SK-N-SH treated with all-trans-retinoic acid at 6 μM for 48 hours (cell line): ENCODE results near the gene PURB.
A peak's percentile ranks its signal among the peaks of the same experiment; 100 is the strongest.

Experiments
- ATAC-seq: fragments of 200-7000 bp; cut with Tn5 transposase; 3 replicates; pipeline ENCODE4 v1.9.1; 2020; ENCODE audit warnings: mild to moderate bottlenecking, moderate library complexity
- ARNTL ChIP-seq: fragments of 450-650 bp; formaldehyde crosslinking; IDR thresholded peaks from 2 replicates; pipeline ENCODE4 v1.5.0; 2020; ENCODE audit warnings: low read depth, mild to moderate bottlenecking, moderate library complexity, borderline replicate concordance
- BACH2 ChIP-seq: fragments of 250-450 bp; sonication (Bioruptor Pico); IDR thresholded peaks from 2 replicates; pipeline ENCODE4 v1.9.0; 2021; ENCODE audit warnings: mild to moderate bottlenecking, borderline replicate concordance
- ESRRG ChIP-seq: fragments of 250-450 bp; sonication (Bioruptor Pico); IDR thresholded peaks from 2 replicates; pipeline ENCODE4 v1.6.1; 2021; ENCODE audit warnings: mild to moderate bottlenecking
- ISL1 ChIP-seq: fragments of 250-450 bp; sonication (Bioruptor Pico); IDR thresholded peaks from 2 replicates; pipeline ENCODE4 v2.1.2; 2022; ENCODE audit warnings: mild to moderate bottlenecking, moderate library complexity
- OSR1 ChIP-seq: fragments of 250-450 bp; sonication (Bioruptor Pico); IDR thresholded peaks from 2 replicates; pipeline ENCODE4 v1.8.0; 2022; ENCODE audit warnings: moderate library complexity, mild to moderate bottlenecking, inconsistent platforms
- SNAI2 ChIP-seq: fragments of 250-450 bp; sonication (Bioruptor Pico); IDR thresholded peaks from 2 replicates; pipeline ENCODE4 v1.5.0; 2020; ENCODE audit warnings: mild to moderate bottlenecking, moderate library complexity
- TCF4 ChIP-seq: fragments of 250-450 bp; sonication (Bioruptor Pico); IDR thresholded peaks from 2 replicates; pipeline ENCODE4 v1.8.0; 2021; ENCODE audit warnings: mild to moderate bottlenecking, moderate library complexity, borderline replicate concordance
- TOX ChIP-seq: fragments of 250-450 bp; sonication (Bioruptor Pico); IDR thresholded peaks from 2 replicates; pipeline ENCODE4 v1.8.0; 2021; ENCODE audit warnings: mild to moderate bottlenecking, moderate library complexity, borderline replicate concordance
- ZC3H10 ChIP-seq: fragments of 250-450 bp; sonication (Bioruptor Pico); IDR thresholded peaks from 2 replicates; pipeline ENCODE4 v1.5.1; 2021; ENCODE audit warnings: mild to moderate bottlenecking, moderate library complexity
- ZFP3 ChIP-seq: fragments of 250-450 bp; sonication (Bioruptor Pico); IDR thresholded peaks from 2 replicates; pipeline ENCODE4 v1.5.0; 2020; ENCODE audit warnings: mild to moderate bottlenecking, moderate library complexity
- ZFP30 ChIP-seq: fragments of 450-650 bp; formaldehyde crosslinking; IDR thresholded peaks from 2 replicates; pipeline ENCODE4 v1.5.0; 2022; ENCODE audit warnings: mild to moderate bottlenecking, moderate library complexity
- ZNF70 ChIP-seq: fragments of 450-650 bp; formaldehyde crosslinking; IDR thresholded peaks from 2 replicates; pipeline ENCODE4 v1.5.0; 2020; ENCODE audit warnings: mild to moderate bottlenecking, moderate library complexity
- ZNF8 ChIP-seq: fragments of 450-650 bp; formaldehyde crosslinking; IDR thresholded peaks from 2 replicates; pipeline ENCODE4 v1.5.0; 2020; ENCODE audit warnings: mild to moderate bottlenecking, moderate library complexity
- TF ChIP-seq, protein P1 (sequence below): fragments of 250-450 bp; sonication (Bioruptor Pico); IDR thresholded peaks from 2 replicates; pipeline ENCODE4 v1.8.0; 2021; ENCODE audit warnings: low read depth, mild to moderate bottlenecking, moderate library complexity, borderline replicate concordance
- TF ChIP-seq, protein P2 (sequence below): fragments of 250-450 bp; sonication (Bioruptor Pico); IDR thresholded peaks from 2 replicates; pipeline ENCODE4 v1.5.1; 2020; ENCODE audit warnings: low read depth, mild to moderate bottlenecking, moderate library complexity
- TF ChIP-seq, protein P3 (sequence below): fragments of 250-450 bp; sonication (Bioruptor Pico); IDR thresholded peaks from 2 replicates; pipeline ENCODE4 v1.8.0; 2020; ENCODE audit warnings: mild to moderate bottlenecking, moderate library complexity, borderline replicate concordance
- TF ChIP-seq, protein P4 (sequence below): fragments of 250-450 bp; sonication (Bioruptor Pico); IDR thresholded peaks from 2 replicates; pipeline ENCODE4 v1.5.1; 2021; ENCODE audit warnings: mild to moderate bottlenecking, moderate library complexity
- TF ChIP-seq, protein P5 (sequence below): fragments of 250-450 bp; sonication (Bioruptor Pico); IDR thresholded peaks from 2 replicates; pipeline ENCODE4 v1.5.0; 2020; ENCODE audit warnings: mild to moderate bottlenecking, moderate library complexity

PURB gene

DNA sequence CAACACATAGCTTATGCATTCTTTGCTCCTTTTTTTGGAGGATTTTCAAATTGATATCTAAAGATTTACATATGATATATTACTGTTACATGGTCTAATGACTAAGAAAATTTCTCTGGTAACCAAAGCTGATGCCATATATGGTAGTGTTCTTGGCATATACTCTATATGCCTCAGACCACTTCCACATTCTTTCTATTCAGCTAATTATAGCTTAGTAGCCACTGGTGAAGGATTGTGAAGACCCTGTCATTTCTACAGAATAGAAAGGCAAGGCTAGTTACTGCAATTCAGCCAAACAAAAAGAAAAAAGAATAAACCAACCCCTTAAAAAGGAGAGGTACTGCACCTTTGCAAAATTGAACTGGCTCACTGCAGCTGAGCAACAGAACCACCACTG is 3.7 kb downstream of the PURB start (continued):
- TF ChIP-seq, protein P1, sequence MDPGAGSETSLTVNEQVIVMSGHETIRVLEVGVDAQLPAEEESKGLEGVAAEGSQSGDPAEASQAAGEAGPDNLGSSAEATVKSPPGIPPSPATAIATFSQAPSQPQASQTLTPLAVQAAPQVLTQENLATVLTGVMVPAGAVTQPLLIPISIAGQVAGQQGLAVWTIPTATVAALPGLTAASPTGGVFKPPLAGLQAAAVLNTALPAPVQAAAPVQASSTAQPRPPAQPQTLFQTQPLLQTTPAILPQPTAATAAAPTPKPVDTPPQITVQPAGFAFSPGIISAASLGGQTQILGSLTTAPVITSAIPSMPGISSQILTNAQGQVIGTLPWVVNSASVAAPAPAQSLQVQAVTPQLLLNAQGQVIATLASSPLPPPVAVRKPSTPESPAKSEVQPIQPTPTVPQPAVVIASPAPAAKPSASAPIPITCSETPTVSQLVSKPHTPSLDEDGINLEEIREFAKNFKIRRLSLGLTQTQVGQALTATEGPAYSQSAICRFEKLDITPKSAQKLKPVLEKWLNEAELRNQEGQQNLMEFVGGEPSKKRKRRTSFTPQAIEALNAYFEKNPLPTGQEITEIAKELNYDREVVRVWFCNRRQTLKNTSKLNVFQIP (CRISPR knock-in tag) = no peak
- TF ChIP-seq, all 23 proteins: peak for 0

DNA sequence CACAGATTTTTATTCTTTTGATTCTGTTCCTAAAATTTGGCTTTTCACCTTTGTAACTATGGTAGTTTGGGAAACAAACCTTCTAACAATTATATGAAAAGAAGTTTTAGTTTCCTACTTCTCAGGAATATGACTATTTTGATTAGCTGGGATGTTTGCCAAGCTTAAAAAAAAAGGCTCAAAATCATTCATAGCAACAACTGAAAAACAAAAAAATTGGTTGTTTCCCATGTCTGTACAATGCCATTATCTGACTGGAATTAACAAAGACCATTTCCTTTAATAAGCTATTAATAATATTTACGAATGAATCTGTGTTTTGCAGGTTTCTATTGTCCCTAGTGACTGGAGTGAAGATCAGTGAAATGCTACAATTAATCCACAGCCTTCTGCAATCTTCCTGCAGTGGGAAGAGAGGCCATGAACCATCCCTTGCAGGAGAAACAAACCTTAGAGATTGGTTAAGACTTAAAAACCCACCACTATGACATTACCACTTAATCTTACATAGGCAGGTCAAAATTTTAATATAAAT is 4.2 kb downstream of the PURB start:
- TF ChIP-seq ARNTL (no peak), BACH2 (CRISPR knock-in tag) (no peak), ESRRG (CRISPR knock-in tag) (no peak), TOX (no peak), ZFP3 (no peak), OSR1 (CRISPR knock-in tag) (no peak), ZNF8 (CRISPR knock-in tag) (no peak), ZFP30 (no peak), ZC3H10 (CRISPR knock-in tag) (no peak)
- TF ChIP-seq, protein P1 (CRISPR knock-in tag) = no peak
- TF ChIP-seq, protein P2, sequence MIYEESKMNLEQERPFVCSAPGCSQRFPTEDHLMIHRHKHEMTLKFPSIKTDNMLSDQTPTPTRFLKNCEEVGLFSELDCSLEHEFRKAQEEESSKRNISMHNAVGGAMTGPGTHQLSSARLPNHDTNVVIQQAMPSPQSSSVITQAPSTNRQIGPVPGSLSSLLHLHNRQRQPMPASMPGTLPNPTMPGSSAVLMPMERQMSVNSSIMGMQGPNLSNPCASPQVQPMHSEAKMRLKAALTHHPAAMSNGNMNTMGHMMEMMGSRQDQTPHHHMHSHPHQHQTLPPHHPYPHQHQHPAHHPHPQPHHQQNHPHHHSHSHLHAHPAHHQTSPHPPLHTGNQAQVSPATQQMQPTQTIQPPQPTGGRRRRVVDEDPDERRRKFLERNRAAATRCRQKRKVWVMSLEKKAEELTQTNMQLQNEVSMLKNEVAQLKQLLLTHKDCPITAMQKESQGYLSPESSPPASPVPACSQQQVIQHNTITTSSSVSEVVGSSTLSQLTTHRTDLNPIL (CRISPR knock-in tag) = no peak
- TF ChIP-seq, protein P3, sequence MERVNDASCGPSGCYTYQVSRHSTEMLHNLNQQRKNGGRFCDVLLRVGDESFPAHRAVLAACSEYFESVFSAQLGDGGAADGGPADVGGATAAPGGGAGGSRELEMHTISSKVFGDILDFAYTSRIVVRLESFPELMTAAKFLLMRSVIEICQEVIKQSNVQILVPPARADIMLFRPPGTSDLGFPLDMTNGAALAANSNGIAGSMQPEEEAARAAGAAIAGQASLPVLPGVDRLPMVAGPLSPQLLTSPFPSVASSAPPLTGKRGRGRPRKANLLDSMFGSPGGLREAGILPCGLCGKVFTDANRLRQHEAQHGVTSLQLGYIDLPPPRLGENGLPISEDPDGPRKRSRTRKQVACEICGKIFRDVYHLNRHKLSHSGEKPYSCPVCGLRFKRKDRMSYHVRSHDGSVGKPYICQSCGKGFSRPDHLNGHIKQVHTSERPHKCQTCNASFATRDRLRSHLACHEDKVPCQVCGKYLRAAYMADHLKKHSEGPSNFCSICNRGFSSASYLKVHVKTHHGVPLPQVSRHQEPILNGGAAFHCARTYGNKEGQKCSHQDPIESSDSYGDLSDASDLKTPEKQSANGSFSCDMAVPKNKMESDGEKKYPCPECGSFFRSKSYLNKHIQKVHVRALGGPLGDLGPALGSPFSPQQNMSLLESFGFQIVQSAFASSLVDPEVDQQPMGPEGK (CRISPR knock-in tag) = no peak
- TF ChIP-seq, protein P4, sequence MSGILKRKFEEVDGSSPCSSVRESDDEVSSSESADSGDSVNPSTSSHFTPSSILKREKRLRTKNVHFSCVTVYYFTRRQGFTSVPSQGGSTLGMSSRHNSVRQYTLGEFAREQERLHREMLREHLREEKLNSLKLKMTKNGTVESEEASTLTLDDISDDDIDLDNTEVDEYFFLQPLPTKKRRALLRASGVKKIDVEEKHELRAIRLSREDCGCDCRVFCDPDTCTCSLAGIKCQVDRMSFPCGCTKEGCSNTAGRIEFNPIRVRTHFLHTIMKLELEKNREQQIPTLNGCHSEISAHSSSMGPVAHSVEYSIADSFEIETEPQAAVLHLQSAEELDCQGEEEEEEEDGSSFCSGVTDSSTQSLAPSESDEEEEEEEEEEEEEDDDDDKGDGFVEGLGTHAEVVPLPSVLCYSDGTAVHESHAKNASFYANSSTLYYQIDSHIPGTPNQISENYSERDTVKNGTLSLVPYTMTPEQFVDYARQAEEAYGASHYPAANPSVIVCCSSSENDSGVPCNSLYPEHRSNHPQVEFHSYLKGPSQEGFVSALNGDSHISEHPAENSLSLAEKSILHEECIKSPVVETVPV (CRISPR knock-in tag) = no peak
- peak; percentile 27 for ATAC-seq

DNA sequence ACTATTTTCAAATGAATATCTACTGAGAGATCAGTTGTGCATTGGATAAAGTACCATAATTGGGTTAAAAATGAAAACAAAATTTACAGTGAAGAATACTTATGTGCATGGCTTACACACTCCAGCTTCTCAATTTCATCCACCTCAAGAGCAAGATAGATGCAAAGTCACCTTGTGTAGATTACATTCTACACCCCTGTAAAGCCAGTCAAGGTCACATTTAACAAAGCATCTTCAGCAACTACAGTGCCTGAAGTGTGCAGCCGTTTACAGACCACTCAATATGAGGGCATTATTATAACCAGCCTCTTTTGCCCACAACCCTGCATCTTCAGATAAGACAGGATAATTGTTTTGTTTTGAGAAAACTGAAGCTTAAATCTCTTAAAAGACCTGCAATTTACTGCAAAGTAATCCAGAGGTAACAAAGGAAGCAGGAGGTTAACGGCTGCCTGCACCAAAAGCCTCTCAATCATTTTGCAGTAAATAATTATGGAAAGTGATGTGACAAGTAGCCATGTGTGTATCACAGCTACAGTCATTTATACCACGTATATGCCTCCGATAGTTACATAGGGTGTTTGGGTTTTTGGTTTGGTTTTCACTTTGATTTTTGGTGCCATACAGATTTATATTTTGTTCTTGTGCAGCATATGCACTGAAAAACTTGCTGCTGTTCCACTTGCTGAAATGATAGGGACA is 4.9 kb downstream of the PURB start:
- TF ChIP-seq ZNF70 (CRISPR knock-in tag) = no peak

DNA sequence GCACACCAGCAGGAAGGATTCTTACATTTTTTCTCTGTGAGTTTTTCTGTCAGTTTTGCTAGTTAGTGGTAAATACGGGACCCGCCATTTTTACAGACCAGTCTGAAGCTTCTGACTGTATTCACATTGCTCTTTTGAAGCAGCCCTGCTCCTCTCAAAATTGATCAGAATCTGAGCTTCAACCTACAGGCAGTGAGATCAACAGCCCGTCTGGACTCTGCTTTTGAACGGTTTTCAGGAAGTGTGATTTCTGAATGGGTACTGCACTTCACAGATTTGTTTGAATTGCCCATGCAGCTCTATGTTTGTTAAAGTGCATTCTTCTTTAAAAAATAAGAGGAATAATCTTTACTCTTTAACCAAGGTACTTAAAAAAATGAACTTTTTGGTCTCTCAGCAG is 8.9 kb downstream of the PURB start:
- no peak for ATAC-seq
- TF ChIP-seq, protein P1 (CRISPR knock-in tag) = no peak
- no peak for TF ChIP-seq ZFP30
- TF ChIP-seq BACH2 (CRISPR knock-in tag) = no peak
- TF ChIP-seq, protein P4 (CRISPR knock-in tag) = no peak
- no peak for TF ChIP-seq ISL1 (CRISPR knock-in tag)
- TF ChIP-seq TCF4 = no peak
- TF ChIP-seq, protein P2 (CRISPR knock-in tag) = no peak
- TF ChIP-seq ZNF70 (CRISPR knock-in tag) = no peak
- TF ChIP-seq ZC3H10 (CRISPR knock-in tag) = no peak
- no peak for TF ChIP-seq ZFP3
- TF ChIP-seq, protein P5, sequence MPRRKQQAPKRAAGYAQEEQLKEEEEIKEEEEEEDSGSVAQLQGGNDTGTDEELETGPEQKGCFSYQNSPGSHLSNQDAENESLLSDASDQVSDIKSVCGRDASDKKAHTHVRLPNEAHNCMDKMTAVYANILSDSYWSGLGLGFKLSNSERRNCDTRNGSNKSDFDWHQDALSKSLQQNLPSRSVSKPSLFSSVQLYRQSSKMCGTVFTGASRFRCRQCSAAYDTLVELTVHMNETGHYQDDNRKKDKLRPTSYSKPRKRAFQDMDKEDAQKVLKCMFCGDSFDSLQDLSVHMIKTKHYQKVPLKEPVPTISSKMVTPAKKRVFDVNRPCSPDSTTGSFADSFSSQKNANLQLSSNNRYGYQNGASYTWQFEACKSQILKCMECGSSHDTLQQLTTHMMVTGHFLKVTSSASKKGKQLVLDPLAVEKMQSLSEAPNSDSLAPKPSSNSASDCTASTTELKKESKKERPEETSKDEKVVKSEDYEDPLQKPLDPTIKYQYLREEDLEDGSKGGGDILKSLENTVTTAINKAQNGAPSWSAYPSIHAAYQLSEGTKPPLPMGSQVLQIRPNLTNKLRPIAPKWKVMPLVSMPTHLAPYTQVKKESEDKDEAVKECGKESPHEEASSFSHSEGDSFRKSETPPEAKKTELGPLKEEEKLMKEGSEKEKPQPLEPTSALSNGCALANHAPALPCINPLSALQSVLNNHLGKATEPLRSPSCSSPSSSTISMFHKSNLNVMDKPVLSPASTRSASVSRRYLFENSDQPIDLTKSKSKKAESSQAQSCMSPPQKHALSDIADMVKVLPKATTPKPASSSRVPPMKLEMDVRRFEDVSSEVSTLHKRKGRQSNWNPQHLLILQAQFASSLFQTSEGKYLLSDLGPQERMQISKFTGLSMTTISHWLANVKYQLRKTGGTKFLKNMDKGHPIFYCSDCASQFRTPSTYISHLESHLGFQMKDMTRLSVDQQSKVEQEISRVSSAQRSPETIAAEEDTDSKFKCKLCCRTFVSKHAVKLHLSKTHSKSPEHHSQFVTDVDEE (CRISPR knock-in tag) = no peak
- no peak for TF ChIP-seq SNAI2 (CRISPR knock-in tag)

More for the DNA sequence above, 4.9 kb downstream of the PURB start:
- ATAC-seq = no peak
